Loucy (cell line): Measurements from ENCODE around the gene RAD50.

Experiments
- CTCF ChIP-seq: fragments of 200-600 bp; sonication (generic); conservative IDR thresholded peaks from 2 replicates; pipeline ENCODE4 v1.5.1; 2014; ENCODE audit warnings: mild to moderate bottlenecking, antibody characterized with exemption, low read length
- EZH2phosphoT487 ChIP-seq: fragments of 200-600 bp; IDR thresholded peaks from 2 replicates; pipeline ENCODE4 v1.6.1; 2018; ENCODE audit warnings: antibody characterized with exemption, mild to moderate bottlenecking, moderate library complexity, borderline replicate concordance

DNA sequence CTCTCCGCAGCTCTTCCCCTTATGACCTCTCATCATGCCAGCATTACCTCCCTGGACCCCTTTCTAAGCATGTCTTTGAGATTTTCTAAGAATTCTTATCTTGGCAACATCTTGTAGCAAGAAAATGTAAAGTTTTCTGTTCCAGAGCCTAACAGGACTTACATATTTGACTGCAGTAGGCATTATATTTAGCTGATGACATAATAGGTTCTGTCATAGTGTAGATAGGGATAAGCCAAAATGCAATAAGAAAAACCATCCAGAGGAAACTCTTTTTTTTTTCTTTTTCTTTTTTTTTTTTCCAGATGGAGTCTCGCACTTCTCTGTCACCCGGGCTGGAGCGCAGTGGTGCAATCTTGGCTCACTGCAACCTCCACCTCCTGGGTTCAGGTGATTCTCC lies 80.5 kb downstream of the RAD50 start:
- no peak for TF ChIP-seq CTCF
- TF ChIP-seq EZH2phosphoT487 = no peak
